BJ (cell line): Measurements from ENCODE around the gene KIAA1958. TPM values are rescaled to one million over a fixed set of nuclear protein-coding genes. Genes with fewer than 3 reads are reported as not detected.
A peak's percentile ranks its signal among the peaks of the same experiment; 100 is the strongest.

ENCODE experiments used
- CTCF ChIA-PET: fragments of 350-600 bp; formaldehyde crosslinking; extraction: SDS; loops from one replicate; lab custom pipeline; 2021; ENCODE audit warnings: antibody characterized with exemption, inconsistent platforms; lab: Yijun Ruan, JAX
- POLR2A ChIA-PET: fragments of 300-600 bp; sonication (Branson Sonifier 250); formaldehyde crosslinking; extraction: SDS; loops from one replicate; lab custom pipeline; 2021; ENCODE audit warnings: antibody characterized with exemption; lab: Charles Lee
- DNase-seq: peaks from one replicate; pipeline ENCODE4 v3.0.0-alpha.2; 2011; ENCODE audit warnings: low read depth
- H3K27me3 ChIP-seq: 2 replicates; pipeline ENCODE4 v1.6.0; 2011; ENCODE audit warnings: low read length; ENCODE audit not compliant: control insufficient read depth, insufficient read depth
- H3K36me3 ChIP-seq: 2 replicates; pipeline ENCODE4 v1.5.1; 2011; ENCODE audit warnings: low read length; ENCODE audit not compliant: control insufficient read depth, insufficient read depth
- H3K4me3 ChIP-seq: 2 replicates; pipeline ENCODE4 v1.5.1; 2011; ENCODE audit warnings: low read depth, mild to moderate bottlenecking, control low read depth, low read length
- CTCF ChIP-seq: IDR thresholded peaks from 2 replicates; pipeline ENCODE4 v1.5.1; 2011; ENCODE audit warnings: low read depth, mild to moderate bottlenecking, control low read depth, inconsistent platforms, low read length, moderate library complexity; ENCODE audit not compliant: insufficient read depth
- polyA plus RNA-seq: library from polyadenylated mRNA; depleted of rRNA; stranded (reverse); fragments of >200 nt; gene quantifications from 2 replicates; pipeline ENCODE4 v1.2.3, GENCODE V29; 2011

The KIAA1958 gene
- polyA plus RNA-seq, 1 experiment = 2.2 TPM

DNA sequence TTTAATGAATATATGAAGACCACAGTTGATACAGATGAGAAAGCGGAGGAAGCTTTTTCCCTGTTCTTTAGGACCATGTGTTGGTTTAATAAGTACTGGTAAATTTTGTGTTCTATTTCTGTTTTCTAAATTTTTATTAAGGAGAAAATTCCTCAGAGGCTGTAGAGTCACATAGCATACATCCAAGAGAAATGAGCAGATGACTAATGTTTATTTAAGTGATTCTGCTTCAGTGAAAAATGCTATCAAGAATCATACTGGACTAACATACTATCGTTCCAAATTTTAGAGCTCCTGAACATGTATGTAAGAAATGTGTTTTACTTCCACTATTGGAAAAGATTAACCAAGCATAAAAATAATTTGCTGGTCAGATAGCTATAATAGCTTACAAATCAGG, 115.0 kb downstream of the KIAA1958 start:
- Histone ChIP-seq H3K27me3 (no peaks in the 10 kb centered on the region), H3K36me3 (no peaks in the 10 kb centered on the region), H3K4me3 (no peak overlapping the region)
- peak; percentile 10 for DNase-seq
- TF ChIP-seq CTCF = no peak
- ChIA-PET POLR2A (interaction anchor here (0.6 kb wide), 1 partner anchor 545 kb away, joined by 3 read pairs; no protein-coding TSS in a partner anchor), CTCF (interaction anchor here (1.4 kb wide), 1 partner anchor 104 kb away, joined by 3 read pairs; no protein-coding TSS in a partner anchor)

GRCh38 chr9:112604790-112605189, 118.2 kb downstream of the KIAA1958 start:
- Histone ChIP-seq H3K36me3 (no peaks in the 10 kb centered on the region), H3K4me3 (no peak overlapping the region), H3K27me3 (no peaks in the 10 kb centered on the region)
- no peak for TF ChIP-seq CTCF
- ChIA-PET CTCF (interaction anchor here (0.6 kb wide), 1 partner anchor 71 kb away, joined by 5 read pairs; no protein-coding TSS in a partner anchor), POLR2A (no interaction called here)
- DNase-seq = no peak

DNA sequence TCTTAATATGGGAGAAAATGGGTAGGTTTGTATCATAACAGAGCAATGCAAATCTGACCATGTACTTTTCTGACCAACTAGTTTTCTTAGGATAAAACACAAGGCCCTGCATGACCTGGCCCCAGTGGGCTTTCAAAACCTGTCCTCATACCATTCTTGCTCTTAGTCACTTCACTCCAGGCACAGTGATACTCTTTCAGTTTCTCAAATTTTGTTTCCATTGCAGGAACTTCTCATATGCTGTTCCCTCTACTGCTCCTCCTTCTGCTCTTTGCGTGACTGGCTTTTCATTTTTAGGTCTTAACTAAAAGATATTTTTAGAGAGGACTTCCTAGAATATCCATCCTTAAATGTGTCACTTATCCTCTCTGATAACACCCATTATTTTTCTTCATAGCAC, 118.9 kb downstream of the KIAA1958 start:
- POLR2A ChIA-PET = no interaction called here

GRCh38 chr9:112605963-112606699, 119.5 kb downstream of the KIAA1958 start:
- POLR2A ChIA-PET = no interaction called here

More for the DNA sequence above, 118.9 kb downstream of the KIAA1958 start:
- CTCF ChIA-PET = no interaction called here
- no peaks in the 10 kb centered on the region for H3K27me3 ChIP-seq
- DNase-seq = no peak
- no peak overlapping the region for H3K4me3 ChIP-seq
- H3K36me3 ChIP-seq = no peaks in the 10 kb centered on the region
- no peak for TF ChIP-seq CTCF

More at GRCh38 chr9:112605963-112606699, 119.5 kb downstream of the KIAA1958 start:
- Histone ChIP-seq H3K4me3 (no peak overlapping the region), H3K36me3 (no peaks in the 10 kb centered on the region), H3K27me3 (no peaks in the 10 kb centered on the region)
- DNase-seq = no peak
- CTCF ChIA-PET = no interaction called here
- no peak for TF ChIP-seq CTCF
